Neutrophil (primary cell): Measurements from ENCODE around the gene TMEM151B.

ENCODE experiments used
- H3K27ac ChIP-seq: fragments of 200-600 bp; sonication (generic); 2 replicates; pipeline ENCODE4 v1.5.1; 2016; ENCODE audit warnings: mild to moderate bottlenecking, moderate library complexity
- H3K27me3 ChIP-seq: fragments of 200-600 bp; sonication (generic); 2 replicates; pipeline ENCODE4 v1.6.0; 2016; ENCODE audit warnings: mild to moderate bottlenecking
- H3K36me3 ChIP-seq: fragments of 200-600 bp; sonication (generic); 2 replicates; pipeline ENCODE4 v1.5.1; 2017
- H3K4me1 ChIP-seq, 2 experiments: fragments of 200-600 bp in 1 of 2; sonication (generic) in 1 of 2; 1 replicate in 1 of 2; 2 replicates in 1 of 2; pipeline versions ENCODE4 v1.5.1 to v1.6.1; 2013 to 2016; ENCODE audit warnings: low read depth in 1 of 2, low read length in 1 of 2, mild to moderate bottlenecking in 1 of 2, moderate library complexity in 1 of 2; ENCODE audit not compliant: control insufficient read depth in 1 of 2, insufficient read depth in 1 of 2
- H3K4me3 ChIP-seq, 2 experiments: fragments of 200-600 bp in 1 of 2; sonication (generic) in 1 of 2; 1 replicate in 1 of 2; 2 replicates in 1 of 2; pipeline ENCODE4 v1.5.1; 2013 to 2016; ENCODE audit warnings: low read depth in 1 of 2, low read length in 1 of 2, mild to moderate bottlenecking in 1 of 2, moderate library complexity in 1 of 2
- H3K9me3 ChIP-seq: fragments of 200-600 bp; sonication (generic); 2 replicates; pipeline ENCODE4 v1.5.1; 2016
- TF ChIP-seq, protein P1 (sequence below): fragments of 200-600 bp; sonication (generic); IDR thresholded peaks from 2 replicates; pipeline ENCODE4 v1.5.1; 2016; ENCODE audit warnings: antibody characterized with exemption

Gene TMEM151B

DNA sequence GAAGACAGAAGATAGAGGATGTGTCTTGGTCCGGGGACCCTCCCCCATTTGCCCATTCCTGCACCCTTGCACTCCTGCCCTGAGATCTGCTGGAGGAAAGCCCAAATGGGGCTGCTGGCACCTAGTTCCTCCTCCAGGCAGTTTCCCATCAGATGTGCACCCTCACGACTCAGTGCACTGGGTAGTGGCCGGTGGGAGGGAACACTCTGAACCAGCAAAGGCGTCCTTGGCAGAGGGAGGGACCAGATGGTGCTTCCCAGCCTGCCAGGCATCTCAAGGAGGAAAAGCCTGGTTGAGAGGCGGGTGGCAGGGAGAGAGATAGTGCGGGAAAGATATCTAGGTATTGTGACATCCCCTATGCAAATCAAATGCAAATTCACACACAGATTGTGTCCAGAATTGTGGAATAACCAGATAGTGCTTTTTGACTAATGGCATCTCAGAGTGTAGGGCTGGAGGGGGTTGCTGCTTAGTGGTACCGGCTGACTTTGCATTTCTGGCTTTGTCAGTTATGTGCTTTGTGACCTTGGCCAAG lies 19.5 kb downstream of the TMEM151B start:
- Histone ChIP-seq H3K27ac (no peak overlapping the region), H3K9me3 (no peaks in the 10 kb centered on the region), H3K36me3 (no peaks in the 10 kb centered on the region), H3K4me3 (no peak overlapping the region), H3K4me1 (peaks cover 3 to 5% of the 10 kb centered on the region in 2 experiments), H3K27me3 (peaks cover 84% of the 10 kb centered on the region)
- TF ChIP-seq, protein P1, sequence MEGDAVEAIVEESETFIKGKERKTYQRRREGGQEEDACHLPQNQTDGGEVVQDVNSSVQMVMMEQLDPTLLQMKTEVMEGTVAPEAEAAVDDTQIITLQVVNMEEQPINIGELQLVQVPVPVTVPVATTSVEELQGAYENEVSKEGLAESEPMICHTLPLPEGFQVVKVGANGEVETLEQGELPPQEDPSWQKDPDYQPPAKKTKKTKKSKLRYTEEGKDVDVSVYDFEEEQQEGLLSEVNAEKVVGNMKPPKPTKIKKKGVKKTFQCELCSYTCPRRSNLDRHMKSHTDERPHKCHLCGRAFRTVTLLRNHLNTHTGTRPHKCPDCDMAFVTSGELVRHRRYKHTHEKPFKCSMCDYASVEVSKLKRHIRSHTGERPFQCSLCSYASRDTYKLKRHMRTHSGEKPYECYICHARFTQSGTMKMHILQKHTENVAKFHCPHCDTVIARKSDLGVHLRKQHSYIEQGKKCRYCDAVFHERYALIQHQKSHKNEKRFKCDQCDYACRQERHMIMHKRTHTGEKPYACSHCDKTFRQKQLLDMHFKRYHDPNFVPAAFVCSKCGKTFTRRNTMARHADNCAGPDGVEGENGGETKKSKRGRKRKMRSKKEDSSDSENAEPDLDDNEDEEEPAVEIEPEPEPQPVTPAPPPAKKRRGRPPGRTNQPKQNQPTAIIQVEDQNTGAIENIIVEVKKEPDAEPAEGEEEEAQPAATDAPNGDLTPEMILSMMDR: no peak

DNA sequence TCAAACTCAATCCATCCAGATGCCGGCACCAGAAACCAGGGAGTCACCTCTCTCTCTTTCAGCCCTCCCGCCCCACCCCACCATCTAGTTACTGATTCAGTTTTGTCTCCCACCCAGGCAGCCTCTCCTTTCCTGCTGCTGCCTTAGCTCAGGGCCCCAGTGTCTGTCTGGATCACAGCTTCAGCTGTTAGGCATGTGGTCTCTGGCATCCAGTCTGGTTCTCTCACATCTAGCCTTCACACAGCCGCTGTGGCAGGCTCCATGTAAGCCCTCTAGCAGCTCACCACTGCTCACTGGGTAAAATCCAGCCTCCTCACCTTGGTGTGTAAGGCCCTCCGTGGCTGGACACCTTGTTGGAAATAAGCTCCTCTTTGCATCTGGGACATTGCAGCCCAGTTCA lies 21.6 kb downstream of the TMEM151B start:
- TF ChIP-seq, protein P1: no peak
- H3K4me3 ChIP-seq: no peak overlapping the region

DNA sequence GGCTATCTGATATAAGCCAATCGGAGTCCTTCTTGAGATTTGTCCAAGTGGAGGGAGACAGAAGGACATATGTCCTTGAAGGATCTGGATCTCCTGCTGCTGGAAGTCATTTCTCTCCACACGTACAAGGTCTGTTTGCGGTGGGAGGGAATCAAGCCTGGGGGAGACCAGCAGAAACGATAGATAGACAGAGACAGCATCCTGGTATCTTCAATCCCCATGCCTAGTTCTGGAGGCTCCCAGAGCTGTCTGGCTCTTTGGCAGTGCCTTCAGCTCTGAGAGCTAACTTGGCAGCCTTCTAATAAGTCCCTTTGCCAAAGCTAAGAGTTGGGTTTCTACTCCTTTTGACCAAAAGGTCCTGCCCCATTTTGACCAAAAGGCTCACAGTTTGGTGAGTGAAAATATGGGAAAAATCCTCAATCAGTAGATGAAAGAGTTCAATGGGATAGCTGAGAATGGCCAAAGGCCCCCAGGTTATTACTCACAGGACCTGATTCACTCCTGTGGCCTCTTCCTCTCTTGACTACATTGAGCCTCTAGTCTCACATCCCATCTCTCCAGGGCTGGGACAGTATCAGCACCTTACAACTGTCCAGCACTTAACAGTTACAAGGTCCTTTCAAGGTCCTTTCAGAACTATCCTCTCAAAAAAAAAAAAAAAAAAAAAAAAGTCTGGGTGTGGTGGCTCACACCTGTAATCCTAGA lies 22.6 kb downstream of the TMEM151B start:
- H3K27me3 ChIP-seq: peaks cover 97% of the 10 kb centered on the region
- H3K4me3 ChIP-seq: no peak overlapping the region
- TF ChIP-seq, protein P1: no peak

More for the DNA sequence above, 21.6 kb downstream of the TMEM151B start:
- H3K9me3 ChIP-seq: no peaks in the 10 kb centered on the region
- H3K27ac ChIP-seq: no peak overlapping the region
- H3K27me3 ChIP-seq: peaks cover 97% of the 10 kb centered on the region
- peaks cover 0 to under 1% of the 10 kb centered on the region in 2 experiments for H3K4me1 ChIP-seq
- H3K36me3 ChIP-seq: no peaks in the 10 kb centered on the region

DNA sequence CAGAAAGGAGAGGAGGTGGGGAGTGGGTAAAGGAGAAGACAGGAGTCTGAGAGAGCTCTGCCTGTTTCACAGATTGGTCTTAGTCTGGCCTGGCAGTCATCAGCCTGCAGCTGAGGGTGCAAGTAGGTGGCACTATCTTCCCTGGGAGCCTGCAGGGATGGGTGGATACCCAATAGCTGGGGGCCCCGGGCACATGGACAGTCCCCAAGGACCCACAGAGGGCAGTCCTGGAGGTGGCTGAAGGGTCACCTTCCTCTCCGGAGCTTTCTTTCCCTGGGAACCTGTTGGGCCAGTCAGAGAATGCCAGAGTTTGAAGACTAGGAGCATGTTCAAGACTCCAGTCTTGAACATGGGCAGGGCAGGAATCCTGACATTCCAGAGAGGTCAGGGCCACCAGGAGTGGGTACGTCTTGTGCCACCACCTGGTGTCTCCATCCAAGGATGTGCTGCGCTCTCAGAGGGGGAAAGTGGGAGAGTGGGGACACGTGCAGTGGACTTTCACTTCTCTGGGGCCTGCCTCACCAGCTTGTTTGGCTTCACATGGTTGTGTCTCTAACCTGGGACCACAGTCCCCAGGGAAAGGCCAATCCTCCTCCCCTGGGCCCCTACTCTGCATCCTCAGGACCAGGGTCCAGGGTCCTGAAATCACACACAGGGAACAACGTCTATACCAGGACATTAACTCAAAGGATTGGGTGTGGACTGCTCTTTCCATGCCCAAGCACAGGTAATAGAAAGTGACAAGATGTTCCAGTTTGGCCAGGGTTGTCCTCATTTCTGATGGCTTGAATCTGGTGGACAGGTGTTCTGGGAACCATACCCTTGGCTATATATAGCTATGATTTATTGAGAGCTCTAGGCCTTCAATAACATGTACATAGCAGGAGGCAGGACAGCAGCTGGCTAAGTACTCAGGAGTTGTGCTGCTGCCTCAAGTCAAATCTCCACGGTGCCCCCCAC lies 24.9 kb downstream of the TMEM151B start:
- H3K27me3 ChIP-seq: peaks cover 87% of the 10 kb centered on the region
- no peak overlapping the region for H3K4me3 ChIP-seq
- H3K4me1 ChIP-seq: peaks cover 8 to 14% of the 10 kb centered on the region in 2 experiments
- H3K36me3 ChIP-seq: peaks cover 1% of the 10 kb centered on the region
- H3K9me3 ChIP-seq: no peaks in the 10 kb centered on the region
- TF ChIP-seq, protein P1: no peak
- no peak overlapping the region for H3K27ac ChIP-seq

More for the DNA sequence above, 22.6 kb downstream of the TMEM151B start:
- Histone ChIP-seq H3K4me1 (peaks cover 8 to 10% of the 10 kb centered on the region in 2 experiments), H3K27ac (no peak overlapping the region), H3K9me3 (no peaks in the 10 kb centered on the region), H3K36me3 (no peaks in the 10 kb centered on the region)

DNA sequence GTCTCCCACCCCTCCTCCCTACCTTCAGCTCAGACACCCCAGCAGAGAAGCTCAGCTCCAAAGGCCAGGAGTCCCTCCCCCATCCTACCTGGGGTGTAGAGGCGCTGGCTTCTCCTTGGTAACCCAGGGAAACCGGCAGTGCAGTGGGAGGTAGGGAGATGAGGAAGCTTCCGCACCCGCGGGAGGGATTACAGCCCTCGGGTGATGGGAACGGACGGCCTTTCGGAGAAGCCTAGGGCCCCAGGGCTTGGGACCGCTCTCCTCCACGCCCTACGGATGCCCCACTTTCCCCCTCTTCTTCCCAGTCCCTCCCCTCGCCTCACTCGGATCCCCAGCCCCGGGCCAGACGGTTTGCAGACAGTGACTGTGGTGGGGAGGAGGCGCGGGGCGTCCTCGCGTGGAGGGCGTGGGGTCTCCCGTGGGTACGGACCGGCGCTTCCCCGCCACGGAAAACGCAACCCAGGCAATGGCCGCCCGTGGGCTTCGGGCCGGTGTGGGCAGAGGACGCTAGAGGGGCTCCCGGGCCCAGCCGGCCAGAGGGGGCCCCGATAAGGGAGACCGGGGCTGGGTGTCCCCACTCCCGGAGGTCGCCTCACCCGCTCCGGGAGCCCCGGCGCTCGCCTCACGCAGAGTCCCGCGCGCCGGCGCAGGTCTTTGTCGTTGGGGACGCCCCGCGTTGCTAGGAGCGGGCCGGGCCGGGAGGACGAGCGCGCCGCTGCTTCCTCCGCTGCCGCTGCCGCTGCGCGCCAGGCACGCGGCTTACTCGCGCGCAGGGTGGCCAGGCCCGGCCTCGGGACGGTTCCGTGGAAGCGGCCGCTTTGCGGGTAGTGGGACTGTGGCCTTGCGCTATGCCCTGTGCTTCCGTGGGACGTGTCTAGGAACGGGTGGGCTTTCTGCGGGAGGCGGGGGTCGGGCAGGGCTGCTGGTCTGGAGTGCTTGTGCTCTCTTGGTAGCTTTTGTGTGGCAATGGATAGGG lies 27.1 kb downstream of the TMEM151B start:
- TF ChIP-seq, protein P1: no peak
- H3K4me3 ChIP-seq: peak overlapping the region in 1 of 2 experiments; percentile 49
- no peaks in the 10 kb centered on the region for H3K9me3 ChIP-seq
- peaks cover 8 to 14% of the 10 kb centered on the region in 2 experiments for H3K4me1 ChIP-seq
- H3K27me3 ChIP-seq: peaks cover 65% of the 10 kb centered on the region
- no peak overlapping the region for H3K27ac ChIP-seq
- peaks cover 23% of the 10 kb centered on the region for H3K36me3 ChIP-seq
